BJ (cell line): Measurements from ENCODE around the gene POU2F3. TPM values are rescaled to one million over a fixed set of nuclear protein-coding genes. Genes with fewer than 3 reads are reported as not detected.

ENCODE experiments used
- CTCF ChIA-PET: fragments of 350-600 bp; formaldehyde crosslinking; extraction: SDS; loops from one replicate; lab custom pipeline; 2021; ENCODE audit warnings: antibody characterized with exemption, inconsistent platforms; lab: Yijun Ruan, JAX
- POLR2A ChIA-PET: fragments of 300-600 bp; sonication (Branson Sonifier 250); formaldehyde crosslinking; extraction: SDS; loops from one replicate; lab custom pipeline; 2021; ENCODE audit warnings: antibody characterized with exemption; lab: Charles Lee
- DNase-seq: peaks from one replicate; pipeline ENCODE4 v3.0.0-alpha.2; 2011; ENCODE audit warnings: low read depth
- H3K27me3 ChIP-seq: 2 replicates; pipeline ENCODE4 v1.6.0; 2011; ENCODE audit warnings: low read length; ENCODE audit not compliant: control insufficient read depth, insufficient read depth
- H3K36me3 ChIP-seq: 2 replicates; pipeline ENCODE4 v1.5.1; 2011; ENCODE audit warnings: low read length; ENCODE audit not compliant: control insufficient read depth, insufficient read depth
- H3K4me3 ChIP-seq: 2 replicates; pipeline ENCODE4 v1.5.1; 2011; ENCODE audit warnings: low read depth, mild to moderate bottlenecking, control low read depth, low read length
- CTCF ChIP-seq: IDR thresholded peaks from 2 replicates; pipeline ENCODE4 v1.5.1; 2011; ENCODE audit warnings: low read depth, mild to moderate bottlenecking, control low read depth, inconsistent platforms, low read length, moderate library complexity; ENCODE audit not compliant: insufficient read depth
- polyA minus RNA-seq: library from RNA; depleted of rRNA, polyadenylated mRNA; stranded (reverse); fragments of >200 nt; gene quantifications from 2 replicates; pipeline ENCODE4 v1.2.3, GENCODE V29; 2011; rRNA and poly(A)+ RNA removed
- polyA plus RNA-seq: library from polyadenylated mRNA; depleted of rRNA; stranded (reverse); fragments of >200 nt; gene quantifications from 2 replicates; pipeline ENCODE4 v1.2.3, GENCODE V29; 2011; rRNA removed

The POU2F3 gene
- polyA plus RNA-seq (0.06 TPM in 1 of 2 replicates, not detected in the other), polyA minus RNA-seq (not detected in 2 replicates)

GRCh38 chr11:120239713-120240640 lies at the start of gene POU2F3:
Gene POU2F3, plus strand, starts transcription at chr11:120240140. Its CDS starts 204 bp downstream, at chr11:120240344.
- TF ChIP-seq CTCF = 0 out of 2 replicates have a peak, but pooled peaks have one; percentile 11
- H3K36me3 ChIP-seq = no peaks in the 10 kb centered on the region
- H3K4me3 ChIP-seq = no peak within 1 kb of the TSS
- peaks cover 60% of the 10 kb centered on the region for H3K27me3 ChIP-seq
- ChIA-PET CTCF (interaction anchor here (0.8 to 14.1 kb wide), 3 partner anchors 61 to 75 kb away, joined by 3 to 219 read pairs (median 5); no protein-coding TSS in a partner anchor), POLR2A (no interaction called here)
- DNase-seq = no peak

- CTCF ChIA-PET = interaction anchor here (0.9 to 2.0 kb wide), 5 partner anchors 9 to 112 kb away, joined by 3 to 7 read pairs (median 3); no protein-coding TSS in a partner anchor
- H3K36me3 ChIP-seq = no peaks in the 10 kb centered on the region
- peaks cover 5% of the 10 kb centered on the region for H3K27me3 ChIP-seq
- H3K4me3 ChIP-seq = no peak overlapping the region
- POLR2A ChIA-PET = no interaction called here
- TF ChIP-seq CTCF = no peak
- DNase-seq = no peak
Measured at GRCh38 chr11:120191058-120191457, 48.9 kb upstream of the POU2F3 start.

GRCh38 chr11:120192831-120193625 lies 46.9 kb upstream of the POU2F3 start:
- no peak overlapping the region for H3K4me3 ChIP-seq
- POLR2A ChIA-PET = no interaction called here
- CTCF ChIA-PET = interaction anchor here (0.6 kb wide), 1 partner anchor 20 kb away, joined by 3 read pairs; no protein-coding TSS in a partner anchor
- peaks cover 5% of the 10 kb centered on the region for H3K27me3 ChIP-seq
- TF ChIP-seq CTCF = no peak
- DNase-seq = no peak
- no peaks in the 10 kb centered on the region for H3K36me3 ChIP-seq

GRCh38 chr11:120194166-120194565 lies 45.8 kb upstream of the POU2F3 start:
- ChIA-PET POLR2A (interaction anchor here (0.6 kb wide), 1 partner anchor 22 kb away, joined by 3 read pairs; no protein-coding TSS in a partner anchor), CTCF (interaction anchor here (0.7 kb wide), 1 partner anchor 9 kb away, joined by 3 read pairs; no protein-coding TSS in a partner anchor)
- H3K36me3 ChIP-seq = no peaks in the 10 kb centered on the region
- no peak overlapping the region for H3K4me3 ChIP-seq
- no peak for DNase-seq
- peaks cover 5% of the 10 kb centered on the region for H3K27me3 ChIP-seq
- TF ChIP-seq CTCF = no peak
